IPS DF 4.7 (cell line): Measurements from ENCODE around the gene ANKRD34C.

ENCODE experiments used
- DNase-seq: peaks from one replicate; pipeline ENCODE4 v3.0.0-alpha.2; 2013; ENCODE audit warnings: low spot score; ENCODE audit errors: extremely low read depth

The ANKRD34C gene

DNA sequence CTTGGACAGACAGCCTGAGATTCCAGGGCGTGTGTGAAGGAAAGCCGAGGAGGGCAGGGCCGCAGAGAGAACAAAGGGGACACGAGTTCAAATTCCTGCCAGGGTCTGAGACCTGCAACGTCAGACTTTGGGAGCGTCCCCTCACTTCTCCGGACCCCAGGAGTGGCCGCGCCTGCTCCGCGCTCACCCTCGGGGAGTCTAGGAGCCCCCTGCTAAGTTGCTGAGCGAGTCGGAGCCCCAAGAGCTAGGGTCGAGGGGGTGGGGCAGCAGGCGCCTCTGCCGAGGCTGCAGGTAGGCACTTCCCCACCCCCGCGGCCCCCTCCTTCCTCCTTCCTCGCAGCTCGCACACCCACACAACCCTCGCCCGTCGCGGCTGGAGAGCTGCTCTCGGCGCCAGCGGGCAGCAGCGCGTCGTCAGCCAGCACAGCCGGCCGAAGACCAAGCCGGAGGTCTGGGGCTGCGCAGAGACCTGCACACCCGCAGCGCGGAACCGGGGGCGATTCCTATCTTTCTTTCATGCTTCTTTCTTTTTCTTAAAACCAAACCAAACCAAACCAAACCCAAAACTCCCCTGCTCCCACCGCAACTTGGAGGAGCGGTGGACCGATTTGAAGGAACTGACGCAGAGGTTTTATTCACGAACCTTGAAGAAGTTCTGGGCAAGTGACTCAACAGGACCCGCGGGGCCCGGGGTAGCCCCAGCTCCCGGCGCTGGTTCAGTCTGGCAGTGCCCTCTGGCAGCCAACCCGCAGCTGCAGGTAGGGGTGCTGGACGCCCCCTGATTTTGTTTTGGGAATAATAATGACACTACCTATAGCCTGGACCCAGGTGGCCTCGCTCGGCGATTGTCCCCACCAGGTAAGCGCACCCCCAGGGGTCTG is at the start of gene ANKRD34C:
TSS of gene ANKRD34C (plus strand) at position 352 of the 881 bp plus-strand sequence. CDS start 10,563 bp downstream, outside the sequence.
- no peak for DNase-seq

DNA sequence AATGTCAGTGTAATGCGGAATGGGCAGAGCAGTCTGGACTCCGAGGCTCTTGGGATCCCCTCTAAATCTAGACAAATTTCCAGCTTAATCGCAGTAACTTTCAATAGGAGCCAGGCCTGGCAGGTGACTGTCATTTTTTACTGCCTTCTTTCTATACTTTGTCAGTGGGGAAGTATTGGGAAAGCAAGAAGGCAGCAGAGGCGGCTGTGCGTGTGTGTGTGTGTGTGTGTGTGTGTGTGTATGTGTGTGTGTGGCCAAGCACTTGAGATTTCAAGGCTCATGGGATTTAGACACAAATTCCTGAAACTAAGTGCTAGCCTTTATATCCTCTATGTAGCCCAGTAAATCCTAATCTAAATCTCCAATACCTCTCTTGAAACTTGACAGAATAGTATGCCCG is 49.3 kb upstream of the ANKRD34C start:
- DNase-seq, result no peak

DNA sequence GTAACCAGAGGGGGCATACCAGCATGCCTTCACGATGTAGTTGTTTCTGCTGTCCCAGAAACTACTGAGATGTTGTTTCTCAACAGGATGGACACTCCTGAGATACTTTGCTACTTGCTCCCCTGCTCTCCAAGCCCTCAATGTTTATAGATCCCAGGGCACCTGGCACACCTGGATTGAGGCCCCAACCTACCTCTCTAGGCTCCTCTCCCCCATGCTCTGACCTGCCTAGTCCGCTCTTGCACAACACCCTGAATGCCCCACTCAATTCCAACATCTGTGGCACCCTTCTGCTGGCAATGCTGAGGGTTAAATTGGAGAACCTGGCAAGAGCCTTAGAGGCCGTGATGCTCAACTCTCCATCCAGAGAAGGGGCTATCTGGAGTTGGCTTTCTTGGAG is 42.5 kb upstream of the ANKRD34C start:
- DNase-seq, result no peak

DNA sequence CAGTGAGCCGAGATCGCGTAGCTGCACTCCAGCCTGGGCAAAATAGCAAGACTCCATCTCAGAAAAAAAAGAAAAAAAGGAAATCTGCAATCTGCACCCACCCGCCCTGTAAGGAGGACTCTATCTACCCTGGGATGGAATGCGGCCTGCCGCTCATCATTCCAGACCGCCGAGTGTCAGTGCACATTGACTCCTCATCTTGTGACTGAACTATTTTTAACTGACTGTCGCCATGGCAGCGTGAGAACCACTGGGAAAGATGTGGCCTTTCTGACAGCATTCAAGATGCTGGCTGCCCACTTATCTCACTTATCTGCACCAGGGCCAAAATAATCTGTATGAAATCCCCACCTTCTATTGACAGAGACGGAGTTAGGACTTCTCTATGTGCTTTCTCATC is 38.8 kb upstream of the ANKRD34C start:
- DNase-seq, result no peak

DNA sequence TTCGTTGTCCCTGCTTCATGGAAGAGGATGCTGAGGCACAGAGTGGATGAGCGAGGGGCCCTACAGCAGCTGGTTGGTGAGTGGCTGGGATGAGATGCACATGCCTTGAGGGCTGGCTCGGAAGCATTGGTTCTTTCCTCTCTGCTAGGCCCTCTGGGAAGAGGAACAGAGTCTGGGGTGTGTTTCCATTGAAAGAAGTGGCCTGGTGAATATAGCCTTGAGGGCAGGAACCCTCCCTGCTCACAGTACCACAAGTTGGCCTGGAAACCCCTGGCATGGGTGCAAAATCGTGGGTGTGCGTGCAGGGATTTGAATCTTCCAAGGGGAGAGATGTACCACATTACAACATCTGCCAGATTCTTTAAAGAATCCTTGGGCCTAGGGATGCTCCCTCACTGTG is 37.6 kb upstream of the ANKRD34C start:
- DNase-seq, result no peak

DNA sequence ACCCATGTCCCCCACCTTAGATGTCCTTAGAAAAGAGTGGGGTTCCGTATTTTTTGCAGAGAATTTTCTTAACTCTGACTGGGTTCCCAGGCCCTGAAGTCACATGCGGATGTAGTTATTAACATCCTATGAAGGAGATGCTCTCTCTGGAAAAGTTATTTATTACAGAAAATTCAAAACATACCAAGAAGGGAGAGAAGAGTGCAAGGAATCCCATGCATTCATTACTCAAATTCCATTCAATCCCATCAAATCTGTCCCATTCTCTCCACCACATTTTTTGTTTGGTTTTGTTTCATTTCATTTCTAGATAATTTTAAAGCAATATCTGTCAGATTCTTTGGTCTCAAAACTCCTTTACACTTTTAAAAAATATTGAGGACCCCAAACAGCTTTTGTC is 34.3 kb upstream of the ANKRD34C start:
- no peak for DNase-seq

DNA sequence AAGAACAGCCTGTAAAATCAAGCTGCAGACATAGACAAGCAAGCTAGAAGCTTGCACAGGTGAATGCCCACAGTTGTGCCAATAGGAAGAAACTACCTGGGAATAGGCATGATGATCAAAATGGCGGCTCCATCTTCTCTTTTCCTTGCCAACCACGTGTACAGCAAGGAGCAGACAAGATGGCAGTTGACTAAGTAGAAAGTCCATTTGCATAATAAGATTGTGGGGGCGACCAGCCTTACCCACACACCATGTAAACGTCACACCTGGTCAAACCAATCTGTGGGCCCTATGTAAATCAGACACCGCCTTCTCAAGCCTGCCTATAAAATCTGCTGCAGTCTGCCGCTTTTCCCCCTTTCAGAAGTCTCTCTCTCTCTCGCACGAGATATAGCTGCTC is 25.1 kb upstream of the ANKRD34C start:
- DNase-seq, result no peak

DNA sequence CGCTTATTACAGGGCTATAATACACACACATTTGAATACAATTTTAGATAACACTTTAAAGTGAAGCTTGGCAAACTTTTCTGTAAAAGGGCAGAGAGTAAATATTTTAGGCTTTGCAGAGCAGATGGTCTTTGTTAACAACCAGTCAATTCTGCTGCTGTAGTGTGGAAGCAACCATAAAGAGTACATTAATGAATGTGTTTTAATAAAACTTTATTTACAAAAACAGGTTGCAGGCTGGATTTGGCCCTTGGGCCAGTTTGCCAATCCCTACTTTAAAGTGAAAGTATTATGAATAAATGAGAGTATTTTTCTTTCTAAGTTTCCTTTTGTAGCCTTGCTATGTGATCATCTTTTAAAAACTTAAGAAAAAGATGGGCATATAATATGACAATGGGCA is 20.7 kb upstream of the ANKRD34C start:
- no peak for DNase-seq

DNA sequence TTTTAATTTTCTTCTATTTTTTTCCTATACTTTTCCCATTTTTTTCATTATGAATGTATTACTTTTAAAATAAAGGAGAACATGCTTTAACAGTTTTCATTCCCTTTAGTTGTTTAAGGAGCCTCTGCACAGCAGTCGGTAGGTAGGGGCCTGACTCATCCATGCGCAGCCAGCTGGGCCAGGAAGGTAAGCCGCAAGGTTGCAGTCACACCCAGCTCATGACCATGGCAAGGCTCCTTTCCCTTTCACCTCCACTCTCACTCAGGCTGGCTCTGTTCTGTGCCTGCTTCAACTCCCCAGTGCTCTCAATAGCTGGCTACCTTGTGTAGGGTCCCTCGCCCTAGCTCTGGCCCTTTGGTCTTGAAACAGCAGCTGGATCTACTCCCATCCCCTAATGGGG is 17.4 kb upstream of the ANKRD34C start:
- no peak for DNase-seq

DNA sequence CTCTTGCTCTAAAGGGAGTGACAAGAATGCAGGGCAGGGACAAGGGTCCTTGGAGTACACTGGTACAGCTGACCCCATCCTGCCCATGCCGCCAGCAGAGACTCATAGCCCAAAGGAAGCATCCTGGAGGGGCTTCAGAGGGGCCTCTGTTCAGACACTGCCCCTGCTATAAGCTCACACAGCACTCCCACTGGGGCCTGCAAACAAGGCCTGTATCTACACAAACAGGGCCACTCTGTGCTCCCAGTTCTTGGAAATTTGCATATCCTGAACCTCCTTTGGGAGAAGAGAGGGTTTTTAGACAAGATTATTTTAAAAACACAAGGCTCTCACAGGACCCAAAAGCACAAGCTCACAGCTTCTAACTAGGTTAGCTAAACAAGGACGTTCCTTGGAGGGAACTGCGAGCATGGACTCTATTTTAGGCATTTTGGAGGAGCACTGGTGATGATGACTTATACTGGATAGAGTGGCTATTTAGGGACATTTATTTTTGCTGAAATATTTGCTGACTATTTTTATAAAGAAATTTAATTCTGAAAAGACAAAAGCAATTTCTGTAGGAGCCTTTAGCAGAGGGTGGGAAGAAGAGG is 16.4 kb upstream of the ANKRD34C start:
- no peak for DNase-seq

DNA sequence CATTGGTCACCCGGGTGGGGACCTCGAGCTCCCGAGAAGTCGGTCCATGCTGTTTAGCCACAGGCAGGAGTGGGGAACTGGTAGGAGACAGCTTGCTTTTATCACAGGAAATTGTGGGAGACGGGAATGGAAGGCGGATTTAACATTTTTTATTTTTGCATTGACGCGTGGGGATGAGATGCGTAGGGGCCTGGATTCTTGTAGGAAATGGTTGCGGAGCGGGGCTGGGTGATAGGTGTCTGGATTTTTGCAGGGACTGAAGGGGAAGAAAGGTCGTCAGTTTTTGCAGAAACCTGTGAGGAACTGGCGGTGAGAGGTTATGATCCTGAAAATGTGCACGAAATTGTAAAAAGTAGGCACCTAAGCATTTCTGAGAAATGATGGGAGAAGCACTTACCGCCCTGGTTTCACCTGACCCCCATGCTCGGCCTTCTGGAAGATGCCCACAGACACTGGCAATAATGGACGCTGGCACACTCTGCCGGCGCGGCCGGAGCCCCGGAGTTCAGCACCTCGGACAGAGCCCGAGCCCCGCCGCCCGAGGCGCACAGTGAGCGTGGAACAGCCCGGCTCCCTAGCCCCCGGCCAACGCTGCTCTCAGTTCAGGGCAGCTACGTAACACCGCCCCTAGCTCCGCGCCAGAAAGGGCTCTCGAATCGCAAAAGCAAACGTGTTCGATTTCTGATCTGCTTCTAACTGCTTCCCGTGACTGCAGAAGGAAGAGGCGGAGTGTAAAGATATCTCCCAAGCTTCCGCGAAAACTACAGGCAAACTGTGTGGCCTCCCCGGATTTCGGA is 928 bp downstream of the ANKRD34C start:
- DNase-seq, result peak; percentile 14

DNA sequence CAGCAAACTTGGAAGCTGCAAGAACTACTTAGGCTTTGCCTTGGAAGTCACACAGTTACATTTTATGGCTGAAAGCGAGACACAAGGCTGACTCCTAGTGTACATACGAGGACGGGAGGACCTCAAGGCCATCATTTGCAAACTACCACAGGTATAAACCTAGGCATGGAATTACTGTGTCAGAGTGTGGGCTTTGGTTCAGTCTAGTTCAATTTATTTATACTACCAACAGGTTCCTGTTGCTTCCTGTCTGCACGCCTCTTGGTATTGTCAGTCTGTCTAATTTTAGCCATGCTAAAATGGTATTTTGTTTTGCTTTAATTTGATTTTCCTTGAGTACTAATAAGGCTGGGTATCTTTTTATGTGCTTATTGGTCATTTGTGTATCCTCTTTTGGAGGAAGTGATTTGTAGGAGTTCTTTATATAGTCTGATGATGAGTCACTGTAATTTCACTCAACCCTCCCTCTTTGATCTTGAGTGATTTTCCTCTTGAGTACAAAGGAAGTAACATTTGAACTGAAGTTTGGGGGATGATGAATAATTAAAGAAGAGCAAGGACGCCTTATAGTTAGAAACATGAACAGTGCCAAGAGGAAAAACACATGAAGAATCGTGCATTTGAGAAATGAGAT is 8.2 kb downstream of the ANKRD34C start:
- DNase-seq, result no peak

DNA sequence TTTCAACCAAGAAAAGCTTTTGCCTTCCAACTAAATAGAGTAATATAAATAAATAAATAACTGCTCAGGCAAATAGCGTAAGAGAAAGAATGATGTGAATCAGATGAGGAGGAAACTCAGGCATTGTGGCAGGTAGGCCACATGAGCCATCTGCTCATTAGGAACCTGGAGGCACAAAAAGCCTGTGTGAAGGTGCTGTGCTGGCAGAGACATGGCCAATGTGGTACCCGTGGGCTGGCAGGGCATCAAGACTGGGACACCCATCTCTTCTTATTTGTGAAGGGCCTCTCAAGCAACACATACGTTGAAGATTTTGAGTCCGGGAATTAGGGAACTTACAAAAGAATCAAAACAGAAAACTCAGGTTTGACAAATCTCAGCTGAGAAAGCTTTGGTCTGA is 9.5 kb downstream of the ANKRD34C start:
- DNase-seq, result no peak

DNA sequence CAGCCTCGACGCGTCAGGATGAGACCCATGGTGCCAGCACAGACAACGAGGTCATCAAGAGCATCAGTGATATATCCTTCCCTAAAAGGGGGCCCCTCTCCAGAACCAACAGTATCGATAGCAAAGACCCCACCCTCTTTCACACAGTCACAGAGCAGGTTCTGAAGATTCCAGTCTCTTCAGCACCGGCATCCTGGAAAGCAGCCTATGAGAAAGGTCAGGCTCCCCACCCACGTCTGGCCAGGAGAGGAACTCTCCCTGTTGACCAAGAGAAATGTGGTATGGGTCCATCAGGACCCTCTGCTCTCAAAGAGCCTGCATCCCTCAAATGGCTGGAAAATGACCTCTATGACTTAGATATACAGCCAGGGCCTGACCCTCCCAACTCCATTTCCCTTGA is 11.6 kb downstream of the ANKRD34C start:
- no peak for DNase-seq

DNA sequence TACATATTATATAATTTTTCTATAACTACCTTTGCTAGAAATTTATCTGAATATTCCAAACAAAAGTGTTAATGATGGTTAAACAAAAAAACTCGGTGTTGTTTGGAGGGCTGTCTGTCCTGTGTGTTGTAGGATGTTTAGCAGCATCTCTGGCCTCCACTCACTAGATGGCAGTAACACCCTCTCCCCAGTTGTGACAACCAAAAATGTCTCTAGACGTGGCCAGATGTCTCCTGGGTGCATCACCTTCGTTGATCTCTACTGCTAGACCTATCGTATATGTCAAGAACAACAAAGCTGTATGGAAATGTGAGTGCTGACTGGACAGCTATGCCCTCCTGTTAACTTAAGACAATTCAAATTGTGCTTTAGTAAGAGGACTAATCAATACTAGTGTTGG is 14.1 kb downstream of the ANKRD34C start:
- DNase-seq, result no peak

DNA sequence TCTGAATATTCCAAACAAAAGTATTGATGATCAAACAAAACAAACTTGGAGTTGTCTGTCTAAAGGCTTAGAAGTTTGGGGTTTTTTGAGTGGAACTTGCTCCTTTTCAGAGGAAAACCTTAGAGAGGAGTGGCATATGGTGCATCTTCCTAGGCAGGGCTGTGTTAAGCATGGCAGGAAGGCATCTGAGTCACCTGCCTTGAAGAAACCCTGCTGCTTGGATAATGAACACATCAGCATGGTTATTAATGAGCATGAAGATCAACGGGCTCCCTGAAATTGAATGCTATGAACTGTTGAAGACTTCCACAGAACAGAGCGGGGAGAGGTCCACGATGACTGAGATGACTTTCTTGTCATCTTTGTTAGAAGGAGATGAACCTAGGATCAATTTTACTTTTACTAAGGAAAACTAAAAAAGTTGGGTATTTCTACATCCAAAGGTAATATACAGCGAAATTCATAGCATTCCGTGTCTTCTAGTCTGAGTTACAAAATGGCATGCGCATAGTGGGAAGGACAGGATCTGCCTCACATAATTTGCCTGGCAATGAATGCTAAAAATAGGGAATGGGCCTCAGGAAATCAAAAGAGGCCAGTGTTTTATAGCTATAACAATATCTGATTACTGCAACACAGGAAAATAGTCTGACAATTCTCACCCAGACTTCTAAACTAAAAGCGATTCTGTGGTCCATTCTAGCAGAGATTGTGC is 16.8 kb downstream of the ANKRD34C start:
- no peak for DNase-seq

DNA sequence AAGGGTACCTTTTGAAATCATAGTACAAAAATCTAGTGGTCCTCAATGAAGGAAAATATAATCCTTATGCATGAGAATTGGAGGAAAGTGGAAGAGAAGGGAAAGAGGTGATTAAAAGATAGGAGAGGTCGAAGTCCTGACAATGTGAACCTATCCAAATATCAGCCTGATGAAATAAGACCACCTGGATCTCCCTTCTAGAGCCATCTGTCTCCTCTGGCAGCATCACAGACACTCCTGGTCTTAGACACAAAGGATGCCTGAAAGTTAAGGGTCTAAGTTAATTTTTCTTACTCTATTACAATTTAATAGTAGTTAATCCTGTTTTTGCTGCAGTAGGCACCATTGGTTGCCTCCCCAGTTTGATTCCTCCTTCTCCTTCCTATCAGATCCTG is 17.3 kb downstream of the ANKRD34C start:
- no peak for DNase-seq

DNA sequence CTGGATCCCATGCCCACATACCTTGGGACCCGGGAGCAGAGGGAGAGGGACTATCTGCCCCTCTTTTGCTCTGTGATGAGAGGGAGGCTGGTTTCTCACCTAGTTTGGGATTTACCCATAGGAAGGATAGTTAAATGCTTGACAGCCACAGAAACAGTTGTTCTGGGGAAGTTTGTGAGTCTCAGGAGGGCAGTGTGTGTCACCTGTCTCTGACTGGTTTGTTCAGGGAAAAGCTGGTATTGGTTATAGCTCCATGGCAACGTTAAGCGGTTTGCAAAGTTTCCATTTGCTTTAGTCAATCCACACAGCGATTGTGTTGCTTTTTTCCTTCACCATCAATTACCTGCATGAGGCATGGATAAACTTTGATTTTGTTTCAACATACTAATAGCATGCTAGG is 24.7 kb downstream of the ANKRD34C start:
- DNase-seq, result no peak

DNA sequence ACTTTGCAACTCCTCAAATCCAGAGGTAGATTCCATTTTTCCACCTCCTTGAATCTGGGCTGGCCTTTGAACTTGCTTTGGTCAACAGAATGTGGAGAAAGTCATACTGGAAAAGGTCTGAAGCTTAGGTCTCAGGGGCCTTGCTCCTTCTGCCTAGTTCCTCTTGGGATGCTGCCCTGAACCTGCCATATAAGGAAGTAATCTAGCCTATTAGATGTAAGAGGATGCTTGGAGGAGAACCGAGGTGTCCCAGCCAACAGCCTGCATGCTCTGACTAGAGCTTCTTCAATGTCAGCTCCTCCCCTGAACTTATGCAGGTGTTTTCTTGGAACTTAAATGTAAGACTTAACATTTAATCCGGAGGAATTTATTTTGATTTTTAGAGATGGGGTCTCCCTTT is 26.4 kb downstream of the ANKRD34C start:
- DNase-seq, result no peak

DNA sequence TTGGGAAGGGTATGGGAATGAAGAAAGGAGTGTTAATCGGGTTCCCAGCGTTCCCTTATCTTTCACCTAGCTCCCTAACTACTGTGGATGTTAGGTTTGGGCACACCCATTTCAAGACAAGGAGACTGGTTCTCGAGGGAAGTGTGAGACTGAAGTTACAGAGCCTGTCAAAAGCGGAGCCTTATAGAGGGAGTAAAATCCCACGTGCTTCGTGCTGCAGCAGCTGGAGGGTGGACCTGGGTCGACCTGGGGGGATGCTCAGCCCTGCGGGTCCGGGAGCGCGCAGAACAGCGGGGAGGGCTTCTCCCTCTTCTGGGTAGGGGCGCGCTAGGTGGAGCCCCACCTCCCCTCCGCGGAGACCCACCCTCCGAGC is 28.1 kb downstream of the ANKRD34C start:
- DNase-seq, result no peak
